CD4-positive, alpha-beta T cell treated with Interleukin-4 for 1 hour (primary cell): ENCODE data around the gene PEMT.

Experiments used
- DNase-seq, 2 donors: peaks; one replicate each; pipeline ENCODE4 v3.0.0-alpha.2; 2020 to 2022

Gene PEMT

GRCh38 chr17:17591355-17592298, at the start of gene PEMT:
PEMT (minus strand) TSS chr17:17591708; CDS start chr17:17591626, 82 bp downstream.
- peak; percentile 96 to 97 for DNase-seq

- DNase-seq = peak in 1 of 2 donors; percentile 61
Measured at GRCh38 chr17:17639661-17640270, 48.3 kb upstream of the PEMT start.

- DNase-seq = no peak
Measured at GRCh38 chr17:17638467-17638866, 47.0 kb upstream of the PEMT start.

- no peak for DNase-seq
Measured at GRCh38 chr17:17636272-17636885, 44.9 kb upstream of the PEMT start.

GRCh38 chr17:17635537-17636271, 44.2 kb upstream of the PEMT start:
- DNase-seq = peak in 1 of 2 donors; percentile 21

- DNase-seq = no peak
Measured at GRCh38 chr17:17635126-17635525, 43.6 kb upstream of the PEMT start.

- no peak for DNase-seq
Measured at GRCh38 chr17:17633310-17633709, 41.8 kb upstream of the PEMT start.

GRCh38 chr17:17632690-17633089, 41.2 kb upstream of the PEMT start:
- peak in 1 of 2 donors; percentile 21 for DNase-seq

- peak; percentile 41 to 48 for DNase-seq
Measured at GRCh38 chr17:17628388-17629008, 37.0 kb upstream of the PEMT start.

- DNase-seq = no peak
Measured at GRCh38 chr17:17626840-17627239, 35.3 kb upstream of the PEMT start.

GRCh38 chr17:17626151-17626805, 34.8 kb upstream of the PEMT start:
- no peak for DNase-seq

- DNase-seq = no peak
Measured at GRCh38 chr17:17624741-17625140, 33.2 kb upstream of the PEMT start.

GRCh38 chr17:17623904-17624303, 32.4 kb upstream of the PEMT start:
- no peak for DNase-seq

GRCh38 chr17:17621254-17621653, 29.7 kb upstream of the PEMT start:
- no peak for DNase-seq

- DNase-seq = peak; percentile 51 to 63
Measured at GRCh38 chr17:17613708-17614114, 22.2 kb upstream of the PEMT start.

- DNase-seq = no peak
Measured at GRCh38 chr17:17612085-17613022, 20.8 kb upstream of the PEMT start.

GRCh38 chr17:17609121-17609520, 17.6 kb upstream of the PEMT start:
- no peak for DNase-seq

- no peak for DNase-seq
Measured at GRCh38 chr17:17606416-17607000, 15.0 kb upstream of the PEMT start.

GRCh38 chr17:17605729-17606088, 14.2 kb upstream of the PEMT start:
- no peak for DNase-seq

GRCh38 chr17:17605083-17605728, 13.7 kb upstream of the PEMT start:
- no peak for DNase-seq
